Activated CD8-positive, alpha-beta memory T cell treated with anti-CD3 and anti-CD28 coated beads, Interleukin-2, amount 50 U/mL, for 4 hours (primary cell): ENCODE results near the gene SLC6A19.

Experiments
- DNase-seq: peaks from one replicate; pipeline ENCODE4 v3.0.0-alpha.2; 2020

The SLC6A19 gene

DNA sequence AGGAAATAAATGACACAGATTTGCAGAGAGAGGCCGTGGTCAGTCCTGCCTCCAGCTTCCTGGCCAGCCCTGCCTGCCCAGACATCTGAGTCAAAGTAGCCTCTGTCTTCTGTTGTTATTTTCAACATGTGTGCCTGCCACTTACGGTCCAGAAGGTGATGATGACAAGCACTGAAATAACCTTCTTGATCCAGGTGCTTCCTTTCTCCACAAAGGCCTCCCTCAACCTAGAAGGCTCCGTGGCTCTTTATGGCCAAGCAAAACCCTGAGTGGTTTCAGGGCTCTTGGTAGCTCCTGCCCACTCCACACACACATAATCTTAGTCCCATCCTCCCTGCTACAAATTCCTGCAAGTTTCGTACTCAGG, 34.1 kb upstream of the SLC6A19 start:
- no peak for DNase-seq

DNA sequence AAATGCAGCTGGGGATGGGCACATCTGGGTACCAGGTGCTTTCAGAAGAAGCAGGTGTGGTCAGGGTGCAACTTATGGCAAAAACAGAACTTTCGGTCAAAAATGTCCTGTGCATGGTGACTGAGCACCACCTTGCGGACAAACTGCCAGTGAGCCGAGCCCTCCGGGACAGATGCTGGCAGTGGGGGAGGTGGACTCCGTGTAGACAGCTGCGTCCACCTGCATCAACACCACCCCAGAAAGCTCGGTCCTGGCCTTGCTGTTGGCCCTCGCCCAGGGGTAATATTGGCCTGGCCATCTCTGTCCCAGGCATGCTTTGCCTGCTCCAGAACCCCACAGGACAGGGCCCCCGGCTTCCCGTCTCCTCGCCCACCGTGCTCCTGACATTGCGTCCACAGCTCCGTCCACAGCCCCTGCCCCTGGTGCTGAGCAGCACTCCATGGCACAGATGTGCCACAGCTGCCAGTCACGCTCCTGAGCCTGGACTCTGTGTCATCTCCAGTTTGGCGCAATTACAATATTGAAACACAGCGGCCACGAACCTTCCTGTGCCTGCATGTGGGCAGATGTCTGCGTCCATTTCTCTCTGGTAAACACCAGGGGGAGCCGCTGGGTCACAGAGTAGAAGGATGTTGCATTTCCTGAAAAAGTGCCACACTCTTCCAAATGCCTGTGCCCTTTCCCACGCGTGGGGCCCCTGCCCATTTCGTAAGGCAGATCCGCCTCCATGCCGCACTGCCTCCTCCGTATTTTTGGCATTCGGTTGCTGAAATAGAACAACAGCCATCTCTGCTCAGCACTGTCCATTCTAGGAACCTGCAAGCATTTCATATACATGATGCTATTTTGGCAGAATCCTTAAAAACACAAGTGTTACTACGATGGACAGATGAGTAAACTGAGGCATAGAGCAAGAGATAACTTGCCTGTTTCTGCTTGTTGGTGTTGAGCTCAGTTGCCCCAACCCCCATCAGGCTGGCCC, 33.4 kb upstream of the SLC6A19 start:
- DNase-seq: peak; percentile 65

DNA sequence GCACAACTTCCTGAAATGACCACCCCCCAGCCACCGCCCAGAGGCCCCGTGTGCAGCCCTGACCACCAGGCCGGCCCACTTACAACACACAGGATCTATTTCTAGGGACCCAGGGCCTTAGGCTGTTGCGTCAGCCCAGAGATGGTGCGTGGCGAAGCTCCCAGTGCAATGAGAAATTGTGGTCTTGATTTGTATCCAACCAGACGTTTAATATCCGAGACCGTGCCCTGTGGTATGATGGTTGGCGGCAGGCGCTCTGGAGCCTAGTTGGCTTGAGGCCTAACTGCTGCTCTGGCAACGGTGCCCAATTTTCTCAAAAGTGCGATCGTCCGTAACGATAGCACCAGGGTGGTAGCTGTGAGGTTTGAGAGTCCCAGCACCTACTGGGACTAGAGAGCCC, 32.6 kb upstream of the SLC6A19 start:
- DNase-seq: no peak

DNA sequence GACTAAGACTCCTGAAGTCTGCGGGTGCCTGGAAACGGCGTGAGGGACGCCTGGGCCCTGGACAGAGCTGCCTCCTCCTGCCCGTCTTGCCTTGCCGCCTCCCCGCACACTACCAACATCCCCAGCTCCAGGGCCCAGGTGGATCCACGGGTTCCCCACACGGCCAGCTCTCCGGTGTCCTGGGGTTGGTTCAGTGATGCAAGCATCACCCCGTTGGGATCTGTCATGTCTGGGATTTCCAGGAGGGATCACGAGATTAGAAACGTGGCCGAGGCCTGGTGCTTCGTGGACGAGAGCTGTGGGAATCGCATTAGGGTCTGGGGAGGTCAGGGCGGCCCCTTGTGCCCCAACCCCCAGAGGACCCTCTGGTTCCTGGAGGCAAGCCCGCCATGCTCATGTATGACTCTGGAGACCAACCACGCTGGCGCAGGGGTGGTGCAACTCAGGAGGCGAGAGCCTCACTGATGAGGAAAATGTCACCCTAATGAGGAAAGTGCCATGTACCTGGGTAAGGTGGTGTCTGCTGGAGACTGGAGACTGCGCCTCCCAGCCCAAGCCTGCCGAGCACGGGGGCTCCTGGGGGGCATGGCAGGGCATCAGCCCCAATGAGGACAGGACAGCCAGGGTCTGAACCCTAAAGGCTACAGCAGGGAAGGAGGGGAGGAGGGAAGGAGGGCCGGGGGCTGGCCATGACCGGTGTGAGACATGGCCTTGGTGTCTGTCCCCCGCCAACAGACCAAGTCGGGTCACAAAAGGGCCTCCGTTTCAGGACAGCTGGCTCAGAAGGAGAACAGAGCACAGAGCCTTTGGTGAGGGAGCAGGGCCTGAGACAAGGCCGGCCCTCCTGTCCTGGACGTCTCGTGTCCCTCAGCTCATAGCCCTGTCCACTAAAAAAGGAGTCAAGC, 31.9 kb upstream of the SLC6A19 start:
- DNase-seq: no peak

DNA sequence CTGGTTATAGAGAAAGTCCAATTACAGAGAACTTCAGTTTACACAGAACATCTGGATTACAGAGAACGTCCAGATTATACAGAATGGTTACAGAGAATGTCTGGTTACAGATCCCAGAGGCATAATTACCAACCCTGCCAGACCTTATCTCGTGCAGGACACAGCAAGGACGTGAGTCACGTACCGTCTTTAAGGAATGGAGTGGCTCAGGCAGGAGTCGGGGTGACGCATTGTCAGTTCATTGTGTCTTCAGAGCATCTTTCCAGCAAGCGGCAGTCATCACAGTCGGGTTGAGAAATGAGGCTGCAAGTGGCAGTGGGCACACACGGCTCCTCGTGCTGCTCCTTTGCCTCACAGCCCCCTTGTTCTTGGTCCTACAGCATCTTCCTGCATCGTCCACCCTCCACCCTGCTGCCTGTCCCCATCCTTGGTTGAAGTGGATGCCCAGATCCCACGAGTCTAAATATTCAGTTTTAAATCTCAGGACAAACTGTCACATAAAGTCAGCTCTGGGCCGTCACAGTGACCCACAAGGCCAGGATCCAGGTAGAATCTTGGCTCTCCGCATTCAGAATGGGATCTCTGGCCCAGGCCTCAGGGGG, 30.0 kb upstream of the SLC6A19 start:
- no peak for DNase-seq

DNA sequence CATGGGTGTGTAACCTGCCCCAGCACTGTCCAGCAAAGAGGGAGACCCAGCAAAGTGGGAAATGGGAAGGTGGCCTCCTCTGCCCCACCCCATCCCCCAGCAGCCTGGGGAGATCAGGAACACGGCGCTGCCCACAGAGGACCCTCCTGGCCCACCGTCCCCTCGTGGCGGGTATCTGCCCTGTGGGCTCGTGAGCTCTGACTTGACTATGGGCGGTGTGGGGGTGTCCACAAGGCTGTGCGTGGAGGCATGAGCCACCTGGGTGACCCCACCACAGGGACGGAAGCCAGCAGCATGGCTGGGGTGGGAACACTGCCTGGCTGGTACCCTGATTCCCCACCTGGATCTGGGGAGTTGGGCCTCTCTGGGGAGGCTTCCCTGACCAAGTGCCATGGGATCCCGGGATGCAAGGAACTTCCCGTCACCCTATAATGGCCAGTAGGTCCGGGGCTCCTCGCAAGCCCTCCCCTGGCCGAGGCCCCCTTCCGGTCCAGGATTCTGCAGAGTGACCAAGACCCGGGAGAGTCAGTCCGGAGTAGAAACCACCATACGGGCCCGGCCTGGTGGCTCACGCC, 29.3 kb upstream of the SLC6A19 start:
- DNase-seq: no peak

DNA sequence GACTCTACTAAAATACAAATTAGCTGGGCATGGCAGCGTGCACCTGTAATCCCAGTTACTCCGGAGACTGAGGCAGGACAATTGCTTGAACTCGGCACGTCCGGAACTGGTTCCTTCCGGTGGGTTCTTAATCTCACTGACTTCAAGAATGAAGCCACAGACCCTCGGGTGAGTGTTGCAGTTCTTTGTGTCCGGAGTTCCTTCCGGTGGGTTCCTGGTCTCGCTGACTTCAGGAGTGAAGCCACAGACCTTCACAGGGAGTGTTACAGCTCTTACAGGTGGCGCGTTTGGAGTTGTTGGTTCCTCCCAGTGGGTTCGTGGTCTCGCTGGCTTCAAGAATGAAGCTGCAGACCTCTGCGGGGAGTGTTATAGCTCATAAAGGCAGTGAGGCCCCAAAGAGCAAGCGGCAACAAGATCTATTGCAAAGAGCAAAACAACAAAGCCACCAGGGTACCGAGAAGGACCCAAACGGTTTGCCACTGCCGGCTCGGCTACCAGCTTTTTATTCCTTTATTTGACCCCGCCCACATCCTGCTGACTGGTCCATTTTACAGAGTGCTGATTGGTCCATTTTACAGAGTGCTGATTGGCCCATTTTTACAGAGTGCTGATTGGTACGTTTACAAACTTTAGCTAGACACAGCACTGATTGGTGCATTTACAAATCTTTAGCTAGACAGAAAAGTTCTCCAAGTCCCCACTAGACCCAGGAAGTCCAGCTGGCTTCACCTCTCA, 28.6 kb upstream of the SLC6A19 start:
- DNase-seq: no peak

DNA sequence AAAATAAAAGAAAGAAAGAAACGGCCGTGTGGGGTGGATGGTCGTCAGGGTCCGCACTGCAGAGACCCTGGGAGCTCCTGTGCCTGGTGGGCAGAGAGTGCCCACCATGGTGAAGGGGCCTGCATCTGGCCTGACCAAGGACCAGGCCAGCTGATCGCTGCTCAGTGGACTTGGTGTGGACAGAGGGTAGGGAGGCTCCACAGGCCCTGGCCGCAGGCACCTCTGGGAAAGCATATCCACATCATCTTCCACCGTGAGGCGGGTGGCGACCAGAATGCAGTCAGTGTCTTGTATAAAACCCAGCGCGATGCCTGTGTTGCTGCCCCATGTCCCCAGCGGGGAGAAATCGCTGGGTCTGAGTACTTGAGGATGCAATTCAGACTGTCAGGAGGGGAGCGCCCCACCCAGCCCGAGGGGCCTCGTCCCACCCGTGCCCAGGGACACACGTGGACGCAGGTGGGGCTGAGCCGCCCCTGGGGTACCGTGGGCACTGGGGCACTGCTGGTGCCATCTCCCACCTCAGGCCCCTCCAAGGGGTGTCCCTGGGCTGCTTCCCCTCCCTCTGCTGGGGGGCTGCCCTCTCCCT, 27.8 kb upstream of the SLC6A19 start:
- DNase-seq: no peak

DNA sequence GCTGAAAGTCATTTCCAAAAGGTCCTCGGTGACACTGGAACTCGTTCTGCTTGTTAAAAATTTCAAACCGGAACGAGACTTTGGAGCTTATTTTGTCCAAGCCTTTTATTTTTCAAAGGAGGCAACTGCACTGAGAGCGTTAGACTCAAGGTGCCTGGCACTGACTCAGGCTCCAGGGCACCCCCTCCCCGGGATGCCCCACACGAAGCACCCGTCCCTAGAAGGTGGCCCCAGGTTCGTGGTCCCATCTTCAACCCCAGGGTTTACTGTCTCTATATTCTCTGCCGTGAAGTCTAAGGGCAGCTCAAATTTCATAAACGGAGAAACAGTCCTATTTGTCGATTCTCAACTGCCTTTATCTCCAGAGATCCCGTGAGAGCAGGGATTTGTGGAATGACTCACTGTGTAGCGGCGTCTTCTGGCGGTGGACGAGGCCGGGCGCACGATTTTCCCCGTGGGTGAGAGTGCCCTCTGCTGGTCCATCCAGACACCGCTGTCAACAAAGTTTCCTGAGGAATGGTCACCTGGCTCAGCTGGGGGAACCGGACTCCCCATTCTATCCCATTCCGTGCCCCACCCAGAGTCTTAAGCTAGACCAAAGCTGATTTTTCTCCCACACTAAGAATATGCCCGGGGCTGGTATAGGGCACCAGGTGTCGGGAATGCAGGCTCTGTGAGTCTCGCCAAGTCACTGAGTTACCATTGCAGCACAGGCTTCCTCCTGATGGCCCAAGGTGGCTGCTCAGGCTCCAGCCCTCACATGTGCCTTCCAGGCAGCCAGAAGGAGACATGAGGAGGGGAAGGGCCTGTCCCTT, 27.1 kb upstream of the SLC6A19 start:
- DNase-seq: peak; percentile 53

DNA sequence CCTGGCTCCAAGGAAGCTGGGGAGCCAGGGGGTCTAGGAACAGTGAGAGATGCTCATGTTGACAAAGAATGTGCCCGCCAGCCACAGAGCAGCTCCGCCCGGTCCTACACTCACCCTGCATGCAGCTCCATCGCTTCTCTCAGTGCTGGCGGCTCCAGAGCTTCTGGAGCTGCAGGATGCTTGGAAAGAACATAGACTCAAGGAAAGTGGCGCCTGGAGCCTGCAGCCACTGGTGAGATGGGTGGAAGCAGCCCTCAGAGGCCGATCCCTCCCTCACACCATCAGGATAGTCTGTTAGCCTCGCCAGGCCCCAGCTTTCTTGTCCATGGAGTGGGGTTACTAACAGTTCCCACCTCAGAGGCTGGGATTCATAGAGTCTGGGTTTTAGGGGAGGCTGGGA, 26.4 kb upstream of the SLC6A19 start:
- no peak for DNase-seq

DNA sequence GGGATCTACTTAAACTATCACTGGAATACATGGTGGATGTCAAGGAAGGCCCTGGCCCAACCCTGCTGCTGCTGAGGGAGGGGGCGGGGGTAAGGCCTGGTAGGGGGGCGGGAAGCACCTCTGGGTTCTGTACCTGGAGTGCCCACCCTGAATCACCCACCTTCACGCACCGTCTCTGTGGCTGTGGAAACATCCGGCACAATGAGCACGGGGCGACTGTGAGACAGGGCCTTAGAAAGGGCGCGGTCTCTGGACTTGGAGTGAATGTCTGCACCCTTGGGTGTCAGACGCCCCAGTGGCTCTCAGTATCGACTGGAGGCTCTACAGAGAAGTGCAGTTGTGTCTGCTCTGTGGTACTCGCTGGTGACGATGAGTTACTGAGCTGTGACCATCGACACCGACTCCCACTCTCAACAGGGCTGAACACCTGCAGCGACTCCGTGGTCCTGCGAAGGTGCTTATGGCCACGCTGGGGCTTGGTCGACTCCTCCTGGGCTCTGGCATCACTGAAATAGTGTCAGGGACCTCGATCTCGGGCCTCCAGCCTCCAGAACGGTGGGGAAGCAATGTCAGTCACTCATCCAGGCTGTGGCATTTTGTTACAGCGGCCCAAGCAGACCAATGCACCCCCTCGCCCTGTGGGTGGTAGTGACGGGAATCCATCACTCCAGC, 25.5 kb upstream of the SLC6A19 start:
- DNase-seq: no peak

DNA sequence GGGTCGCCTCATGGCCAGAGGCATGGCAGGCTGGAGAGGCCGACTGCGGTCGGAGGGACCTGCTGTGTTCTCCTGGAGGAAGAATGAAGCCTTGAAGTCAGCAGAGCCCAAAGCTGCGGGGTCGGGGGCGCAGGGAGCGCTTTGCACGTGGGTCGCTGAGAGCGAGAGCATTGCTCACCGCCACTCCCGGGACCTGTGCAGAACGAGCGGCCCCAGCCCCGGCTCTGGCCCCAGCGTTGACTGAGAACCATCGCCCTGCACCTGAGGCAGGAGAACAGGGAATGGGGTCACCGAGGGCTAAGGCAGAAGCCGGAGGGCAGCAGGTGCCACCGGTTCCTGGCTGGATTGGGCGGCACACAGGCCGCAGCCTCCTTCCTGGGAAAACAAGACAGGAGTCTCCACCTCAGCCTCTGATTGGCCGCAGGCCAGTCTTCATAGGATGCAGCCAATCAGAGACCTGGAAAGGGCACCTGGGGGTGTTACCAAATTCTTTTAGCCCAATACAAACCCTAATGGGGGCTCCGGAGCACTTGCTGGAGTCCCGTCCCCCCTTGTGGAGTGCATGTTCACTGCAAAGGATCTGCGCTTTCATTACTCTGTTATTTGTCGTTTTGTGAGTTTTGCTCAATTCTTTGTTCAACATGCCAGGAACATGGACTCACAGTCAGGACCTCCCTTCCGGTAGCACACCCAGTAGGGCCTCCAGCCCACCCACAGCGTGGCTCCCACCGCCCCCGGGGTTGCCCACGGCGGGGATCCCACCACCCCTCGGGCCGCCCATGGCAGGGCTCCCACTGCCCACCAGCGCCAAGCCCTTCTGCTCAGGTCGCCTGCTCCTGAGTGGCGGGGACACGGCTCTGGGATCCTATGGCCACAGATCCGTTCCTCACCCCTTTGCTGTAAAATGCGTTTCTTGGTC, 24.7 kb upstream of the SLC6A19 start:
- no peak for DNase-seq

DNA sequence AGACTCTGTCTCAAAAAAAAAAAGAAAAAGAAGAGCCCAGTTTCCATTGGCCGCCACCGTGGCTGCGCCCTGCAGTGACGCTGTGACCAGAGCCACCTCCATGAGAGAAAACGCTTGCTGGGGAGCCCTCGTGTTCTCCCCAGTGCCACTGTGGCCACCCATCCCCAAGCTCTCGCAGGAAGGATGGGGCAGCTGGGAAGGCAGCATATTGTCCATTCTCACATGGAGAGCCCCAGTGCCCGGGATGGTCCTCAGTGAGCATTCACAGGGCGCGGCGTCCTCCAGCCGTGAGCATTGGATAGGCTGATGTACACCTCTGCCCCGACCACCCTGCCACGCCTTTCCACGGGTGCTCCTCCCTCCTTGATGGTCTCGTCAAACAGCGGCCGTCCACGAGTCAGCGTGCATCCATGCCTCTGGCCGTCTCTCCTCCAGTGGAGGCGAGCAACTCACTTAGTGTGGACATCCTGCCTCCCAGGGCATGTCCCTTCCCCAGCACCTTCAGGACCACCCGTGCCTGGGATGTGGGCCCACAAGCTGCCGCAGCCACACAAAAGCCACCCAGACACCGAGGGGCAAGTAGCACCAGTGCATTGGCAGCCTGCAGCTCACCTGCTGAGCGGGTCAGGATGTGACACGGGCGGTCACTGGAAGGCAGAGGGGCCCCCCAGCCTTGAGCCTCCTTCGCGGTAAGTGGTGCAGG, 23.4 kb upstream of the SLC6A19 start:
- no peak for DNase-seq

DNA sequence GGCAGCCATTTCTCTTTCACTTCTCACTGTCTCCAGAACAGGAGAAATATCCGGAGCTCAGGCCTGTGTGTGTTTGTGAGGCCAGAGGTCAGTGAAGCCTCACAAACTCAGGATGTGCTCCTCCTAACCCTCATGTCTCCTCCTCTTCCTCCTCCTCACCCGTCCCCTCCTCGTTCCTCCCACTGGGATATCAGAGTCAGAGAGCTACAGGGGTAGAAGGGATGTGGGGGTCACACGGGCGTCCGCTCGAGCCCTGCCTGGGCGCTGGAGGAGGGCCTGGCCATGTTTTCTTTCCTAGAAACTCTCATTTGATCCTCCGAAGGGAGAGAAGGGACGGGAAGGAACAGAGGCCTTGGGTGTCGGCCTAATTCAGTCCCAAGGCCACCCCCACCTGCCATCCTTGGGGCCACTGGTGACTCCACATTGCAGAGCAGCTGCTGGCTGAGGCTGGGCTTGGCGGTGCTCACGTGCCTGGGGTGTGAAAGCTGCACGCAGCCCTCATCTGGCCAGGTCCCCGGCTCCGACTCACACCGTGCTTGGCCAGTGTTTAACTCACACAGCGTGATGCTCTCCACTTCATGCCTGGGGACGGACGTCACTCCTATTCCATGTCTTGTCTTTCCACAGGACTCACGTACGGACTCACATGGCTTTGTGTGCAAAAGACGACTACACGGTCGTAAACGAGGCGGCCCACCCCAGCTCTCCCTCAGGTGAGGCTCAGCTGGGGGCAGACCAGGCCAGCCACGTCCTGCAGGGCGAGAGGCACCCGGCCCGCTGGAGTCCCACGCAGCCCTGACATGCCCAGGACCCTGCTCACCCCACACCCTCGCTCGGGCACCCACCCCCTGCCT, 22.6 kb upstream of the SLC6A19 start:
- DNase-seq: no peak

DNA sequence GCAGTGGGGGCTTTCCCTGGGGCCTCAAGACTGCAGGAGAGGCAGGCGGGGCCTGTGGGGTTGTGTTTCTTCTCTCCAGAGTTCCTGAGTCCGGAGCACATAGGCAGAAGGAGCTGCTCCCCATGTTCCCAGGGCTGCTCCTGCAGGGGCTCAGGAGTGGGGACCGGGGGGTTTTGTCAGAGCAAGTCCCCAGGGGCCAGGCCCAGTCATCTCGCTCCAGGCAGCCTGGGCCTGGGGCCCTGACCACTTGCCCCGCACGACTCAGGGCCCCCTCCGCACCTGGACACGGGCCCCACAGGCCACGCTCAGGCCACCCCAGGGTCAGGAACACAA, 22.0 kb upstream of the SLC6A19 start:
- no peak for DNase-seq

DNA sequence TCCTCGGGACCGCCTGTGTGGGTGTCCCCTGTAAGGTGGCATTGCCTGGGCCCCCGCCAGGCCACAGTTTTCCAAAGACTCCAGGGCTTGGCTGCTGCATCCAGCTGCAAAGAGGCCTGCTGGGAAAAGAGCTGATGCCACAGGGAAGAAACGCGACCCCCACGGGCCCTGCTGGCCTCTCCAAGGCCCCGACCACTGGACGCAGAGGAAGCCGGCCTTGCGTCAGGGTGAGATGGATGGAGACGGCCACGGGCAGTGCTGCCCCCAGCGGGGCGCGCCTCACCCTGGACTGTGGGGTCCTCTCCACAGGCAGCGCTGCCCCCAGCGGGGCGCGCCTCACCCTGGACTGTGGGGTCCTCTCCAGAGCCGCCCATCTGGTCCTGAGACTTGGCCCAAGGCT, 21.3 kb upstream of the SLC6A19 start:
- DNase-seq: no peak

DNA sequence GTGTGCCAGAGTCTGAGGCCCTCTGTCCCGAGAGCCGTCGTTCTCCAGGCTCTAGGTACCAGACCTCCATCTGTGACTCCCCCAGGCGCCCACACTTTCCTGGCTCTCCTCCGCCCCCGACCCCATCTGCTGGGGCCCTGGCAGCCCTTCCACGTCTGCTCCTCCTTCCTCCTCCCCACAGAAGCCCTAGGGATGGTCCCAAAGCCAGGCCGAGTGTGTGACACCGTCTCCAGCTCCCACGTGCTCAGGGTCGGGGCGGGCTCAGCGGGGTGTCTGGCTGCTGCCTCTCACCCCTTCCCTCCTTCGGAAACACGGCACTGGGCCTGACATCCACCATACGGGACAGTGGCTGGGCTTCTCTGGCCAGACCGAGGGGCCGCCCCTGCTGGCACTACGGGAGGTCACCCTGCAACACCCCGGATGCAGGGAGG, 20.5 kb upstream of the SLC6A19 start:
- no peak for DNase-seq
